Transverse colon (tissue), 4 donors: ENCODE results near the gene EVC.

Source experiments
- EP300 ChIP-seq: sonication (generic); formaldehyde crosslinking; IDR thresholded peaks from one replicate; pipeline ENCODE4 v1.6.1; 2017; ENCODE audit warnings: antibody characterized with exemption, low read depth
- POLR2A ChIP-seq: fragments of 450-650 bp; IDR thresholded peaks from one replicate; pipeline ENCODE4 v1.6.1; 2016; ENCODE audit warnings: antibody characterized with exemption, mild to moderate bottlenecking, moderate library complexity
- POLR2AphosphoS5 ChIP-seq, 3 donors: sonication (generic); formaldehyde crosslinking; IDR thresholded peaks; one replicate each; pipeline ENCODE4 v1.6.1; 2016; ENCODE audit warnings: antibody characterized with exemption in 3 of 3
- TF ChIP-seq, protein P1 (sequence below), 5 experiments: fragments of 200-600 bp in 3 of 5; fragments of 450-650 bp in 2 of 5; sonication (generic) in 3 of 5; IDR thresholded peaks; 1 replicate in 2 of 5; 2 replicates in 3 of 5; pipeline ENCODE4 v1.5.1; 2016 to 2017; ENCODE audit warnings: antibody characterized with exemption in 5 of 5, inconsistent platforms in 3 of 5, mild to moderate bottlenecking in 2 of 5, moderate library complexity in 1 of 5

DNA sequence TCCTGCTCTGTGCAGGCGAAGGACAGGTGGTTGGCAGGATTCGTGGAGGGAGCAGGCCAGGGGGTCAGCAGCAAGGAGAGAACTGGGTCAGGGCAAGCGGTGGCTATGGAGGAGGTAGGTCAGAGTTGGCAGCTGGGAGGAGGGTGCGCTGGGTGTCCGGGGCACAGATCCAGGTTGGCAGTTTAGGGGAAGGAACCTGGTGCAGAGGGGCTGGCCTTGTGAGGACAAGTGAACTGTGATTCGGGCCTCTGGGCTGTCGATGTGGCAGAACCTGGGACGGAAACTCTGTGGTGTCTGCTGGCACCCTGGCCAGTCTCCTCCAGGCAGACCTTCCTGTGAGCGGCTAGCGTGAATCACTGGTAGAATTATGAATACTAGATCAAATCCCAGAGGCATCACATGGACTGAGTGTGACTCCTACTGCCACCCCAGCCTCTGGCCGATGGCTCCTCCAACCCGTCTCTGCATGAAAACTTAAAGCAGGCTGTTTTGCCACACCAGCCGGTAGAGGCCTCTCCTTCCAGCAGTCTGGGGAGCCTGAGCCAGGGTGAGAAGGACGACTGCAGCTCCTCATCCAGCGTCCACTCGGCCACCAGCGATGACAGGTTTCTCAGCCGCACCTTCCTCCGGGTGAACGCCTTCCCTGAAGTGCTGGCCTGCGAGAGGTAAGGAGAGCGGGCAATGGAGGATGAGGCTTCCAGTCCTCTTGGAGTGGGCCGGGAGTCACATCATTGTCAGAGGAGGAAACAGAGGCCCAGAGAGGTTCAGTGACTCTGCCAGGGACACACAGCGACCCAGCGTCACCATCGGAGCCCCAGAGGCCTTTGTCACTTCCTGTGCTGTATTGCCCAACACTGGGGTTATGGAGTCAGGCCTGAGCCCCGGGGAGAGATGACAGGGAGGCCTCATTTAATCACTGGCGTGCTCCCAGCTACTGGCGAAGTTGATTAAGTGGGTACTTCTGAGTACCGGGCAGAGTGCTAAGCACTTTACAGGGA is 20.3 kb downstream of the EVC start:
- TF ChIP-seq EP300 (no peak), POLR2A (no peak), POLR2AphosphoS5 (IDR thresholded peaks at IDR 0.05) (no peak)
- TF ChIP-seq, protein P1, sequence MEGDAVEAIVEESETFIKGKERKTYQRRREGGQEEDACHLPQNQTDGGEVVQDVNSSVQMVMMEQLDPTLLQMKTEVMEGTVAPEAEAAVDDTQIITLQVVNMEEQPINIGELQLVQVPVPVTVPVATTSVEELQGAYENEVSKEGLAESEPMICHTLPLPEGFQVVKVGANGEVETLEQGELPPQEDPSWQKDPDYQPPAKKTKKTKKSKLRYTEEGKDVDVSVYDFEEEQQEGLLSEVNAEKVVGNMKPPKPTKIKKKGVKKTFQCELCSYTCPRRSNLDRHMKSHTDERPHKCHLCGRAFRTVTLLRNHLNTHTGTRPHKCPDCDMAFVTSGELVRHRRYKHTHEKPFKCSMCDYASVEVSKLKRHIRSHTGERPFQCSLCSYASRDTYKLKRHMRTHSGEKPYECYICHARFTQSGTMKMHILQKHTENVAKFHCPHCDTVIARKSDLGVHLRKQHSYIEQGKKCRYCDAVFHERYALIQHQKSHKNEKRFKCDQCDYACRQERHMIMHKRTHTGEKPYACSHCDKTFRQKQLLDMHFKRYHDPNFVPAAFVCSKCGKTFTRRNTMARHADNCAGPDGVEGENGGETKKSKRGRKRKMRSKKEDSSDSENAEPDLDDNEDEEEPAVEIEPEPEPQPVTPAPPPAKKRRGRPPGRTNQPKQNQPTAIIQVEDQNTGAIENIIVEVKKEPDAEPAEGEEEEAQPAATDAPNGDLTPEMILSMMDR (IDR thresholded peaks at IDR 0.05): no peak
